Measurements from ENCODE around the gene NUP210. TPM values are rescaled to one million over a fixed set of nuclear protein-coding genes. Genes with fewer than 3 reads are reported as not detected.

Gene NUP210
- total RNA-seq, 1 donor from 2014 or later = 3.0 TPM

- Mint-ChIP-seq H3K9me3 (ENCODE audit: unreplicated experiment) (no peaks in the 10 kb centered on the region), H3K27me3 (ENCODE audit: unreplicated experiment) (peaks cover 3% of the 10 kb centered on the region), H3K36me3 (ENCODE audit: low read depth, unreplicated experiment) (no peaks in the 10 kb centered on the region), H3K27ac (ENCODE audit: unreplicated experiment) (no peak overlapping the region), H3K4me3 (ENCODE audit: unreplicated experiment) (no peak overlapping the region), H3K4me1 (ENCODE audit: unreplicated experiment) (no peaks in the 10 kb centered on the region)
- no peak for DNase-seq (ENCODE audit: low spot score)
- TF ChIP-seq CTCF (IDR thresholded peaks at IDR 0.05; ENCODE audit: unreplicated experiment) = no peak
These were observed 85.1 kb downstream of the NUP210 start for GRCh38 chr3:13335059-13335458.

DNA sequence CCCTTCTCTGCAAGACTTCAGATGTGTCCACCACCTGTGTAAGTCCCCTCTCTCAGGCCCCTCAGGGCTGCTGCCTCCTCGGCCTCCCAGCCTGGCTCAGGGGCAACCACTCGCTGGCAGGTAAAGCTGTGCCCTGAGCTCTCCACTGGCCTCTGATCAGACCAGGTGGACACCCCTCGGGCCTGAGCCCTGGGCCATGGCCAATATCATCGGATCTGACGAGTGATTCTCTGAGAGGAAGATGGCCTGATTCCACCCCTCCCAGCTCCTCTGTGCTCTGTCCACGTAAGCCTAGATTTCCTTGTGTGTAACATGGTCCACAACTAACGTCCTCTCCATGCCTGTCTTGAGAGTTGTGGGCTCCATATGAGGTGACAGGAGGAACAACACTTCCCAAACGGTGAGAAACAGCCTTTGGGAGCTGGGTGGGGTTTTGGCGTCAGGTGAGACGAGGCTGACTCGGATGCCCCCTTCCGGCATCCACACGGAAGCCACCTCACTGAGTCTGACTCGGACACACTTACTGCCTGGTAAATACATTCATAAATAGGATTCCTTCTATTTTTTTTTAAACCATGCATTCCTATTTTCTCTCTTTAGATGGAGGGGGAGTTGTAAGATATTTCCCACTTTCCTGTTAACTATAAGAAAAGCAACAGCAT is 86.8 kb downstream of the NUP210 start:
- Mint-ChIP-seq H3K4me3 (ENCODE audit: unreplicated experiment) (no peak overlapping the region), H3K4me1 (ENCODE audit: unreplicated experiment) (no peaks in the 10 kb centered on the region), H3K27ac (ENCODE audit: unreplicated experiment) (no peak overlapping the region), H3K9me3 (ENCODE audit: unreplicated experiment) (no peaks in the 10 kb centered on the region), H3K36me3 (ENCODE audit: low read depth, unreplicated experiment) (no peaks in the 10 kb centered on the region), H3K27me3 (ENCODE audit: unreplicated experiment) (peaks cover 3% of the 10 kb centered on the region)
- DNase-seq (ENCODE audit: low spot score) = no peak
- no peak for TF ChIP-seq CTCF (IDR thresholded peaks at IDR 0.05; ENCODE audit: unreplicated experiment)

GRCh38 chr3:13332740-13333139 is 87.4 kb downstream of the NUP210 start:
- DNase-seq (ENCODE audit: low spot score) = no peak
- Mint-ChIP-seq H3K4me1 (ENCODE audit: unreplicated experiment) (no peaks in the 10 kb centered on the region), H3K27ac (ENCODE audit: unreplicated experiment) (no peak overlapping the region), H3K36me3 (ENCODE audit: low read depth, unreplicated experiment) (no peaks in the 10 kb centered on the region), H3K27me3 (ENCODE audit: unreplicated experiment) (peaks cover 3% of the 10 kb centered on the region), H3K9me3 (ENCODE audit: unreplicated experiment) (no peaks in the 10 kb centered on the region), H3K4me3 (ENCODE audit: unreplicated experiment) (no peak overlapping the region)
- TF ChIP-seq CTCF (IDR thresholded peaks at IDR 0.05; ENCODE audit: unreplicated experiment) = no peak

GRCh38 chr3:13332158-13332557 is 88.0 kb downstream of the NUP210 start:
- DNase-seq (ENCODE audit: low spot score) = no peak
- Mint-ChIP-seq H3K27me3 (ENCODE audit: unreplicated experiment) (peaks cover 3% of the 10 kb centered on the region), H3K36me3 (ENCODE audit: low read depth, unreplicated experiment) (no peaks in the 10 kb centered on the region), H3K4me3 (ENCODE audit: unreplicated experiment) (no peak overlapping the region), H3K9me3 (ENCODE audit: unreplicated experiment) (no peaks in the 10 kb centered on the region), H3K4me1 (ENCODE audit: unreplicated experiment) (no peaks in the 10 kb centered on the region), H3K27ac (ENCODE audit: unreplicated experiment) (no peak overlapping the region)
- TF ChIP-seq CTCF (IDR thresholded peaks at IDR 0.05; ENCODE audit: unreplicated experiment) = no peak

DNA sequence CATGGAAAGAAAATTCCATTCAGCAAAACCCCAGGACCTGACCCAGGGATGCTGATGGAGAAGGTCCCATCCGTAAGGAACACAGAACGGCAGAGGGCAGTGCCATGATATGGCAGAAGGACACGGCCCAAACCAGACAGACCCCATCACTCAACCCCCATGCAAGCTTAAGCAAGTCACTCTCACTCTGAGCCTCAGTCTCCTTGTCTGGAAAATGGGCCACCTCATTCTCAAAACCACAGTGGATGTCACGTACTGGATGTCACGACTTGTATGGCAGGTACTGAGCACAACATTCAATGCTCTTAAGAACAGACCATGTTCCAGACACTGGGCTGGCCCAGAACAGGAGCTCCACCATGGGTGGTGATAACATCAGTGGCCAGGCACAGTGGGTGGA is 90.4 kb downstream of the NUP210 start:
- DNase-seq (ENCODE audit: low spot score) = no peak
- Mint-ChIP-seq H3K9me3 (ENCODE audit: unreplicated experiment) (no peaks in the 10 kb centered on the region), H3K4me1 (ENCODE audit: unreplicated experiment) (no peaks in the 10 kb centered on the region), H3K27me3 (ENCODE audit: unreplicated experiment) (peaks cover 3% of the 10 kb centered on the region), H3K27ac (ENCODE audit: unreplicated experiment) (no peak overlapping the region), H3K4me3 (ENCODE audit: unreplicated experiment) (no peak overlapping the region), H3K36me3 (ENCODE audit: low read depth, unreplicated experiment) (no peaks in the 10 kb centered on the region)
- no peak for TF ChIP-seq CTCF (IDR thresholded peaks at IDR 0.05; ENCODE audit: unreplicated experiment)
